Endothelial cell of umbilical vein (primary cell): ENCODE data around the gene TPM2. TPM values are rescaled to one million over a fixed set of nuclear protein-coding genes. Genes with fewer than 3 reads are reported as not detected.

Experiments used
- BruUV-seq: library from RNA; stranded (reverse); fragments of 400-500 nt; replicated peaks from 2 replicates; lab custom pipeline; 2021; lab: Mats Ljungman, UMichigan
- CTCF ChIA-PET: fragments of 300-600, 350-600 bp; sonication (Branson Sonifier 250); formaldehyde crosslinking; loops from one replicate; lab custom pipeline; 2021; ENCODE audit warnings: antibody characterized with exemption, inconsistent platforms; lab: Charles Lee
- POLR2A ChIA-PET: fragments of 300-600, 350-600 bp; sonication (Branson Sonifier 250); formaldehyde crosslinking; loops from one replicate; lab custom pipeline; 2021; ENCODE audit warnings: antibody characterized with exemption, inconsistent platforms; lab: Charles Lee
- DNase-seq: peaks from one replicate; pipeline ENCODE4 v3.0.0-alpha.2; 2011; ENCODE audit warnings: low read depth, low spot score
- FAIRE-seq: peaks from 2 replicates; lab custom pipeline; 2011; peaks lifted over from hg19 to GRCh38; lab: Jason Lieb, UNC
- H2AFZ ChIP-seq: 2 replicates; pipeline ENCODE4 v1.6.0; 2012; ENCODE audit warnings: low read depth, low read length, control low read depth, inconsistent platforms
- H3K27ac ChIP-seq: 2 replicates; pipeline ENCODE4 v1.5.1; 2011; ENCODE audit warnings: low read depth, mild to moderate bottlenecking, control low read depth, low read length, moderate library complexity; ENCODE audit not compliant: insufficient read depth
- H3K27me3 ChIP-seq, 2 experiments: 2 replicates each; pipeline versions ENCODE4 v1.6.0 to v1.6.1; 2011; ENCODE audit warnings: low read length in 2 of 2, mixed read lengths in 1 of 2; ENCODE audit not compliant: control insufficient read depth in 2 of 2, insufficient read depth in 2 of 2
- H3K36me3 ChIP-seq, 2 experiments: 2 replicates in 1 of 2; 3 replicates in 1 of 2; pipeline ENCODE4 v1.5.1; 2011; ENCODE audit warnings: low read length in 2 of 2, mild to moderate bottlenecking in 1 of 2, moderate library complexity in 1 of 2; ENCODE audit not compliant: control insufficient read depth in 2 of 2, insufficient read depth in 2 of 2; ENCODE audit errors: extremely low read depth in 1 of 2
- H3K4me1 ChIP-seq: 3 replicates; pipeline ENCODE4 v1.5.1; 2011; ENCODE audit warnings: mild to moderate bottlenecking, low read length; ENCODE audit not compliant: control insufficient read depth, insufficient read depth; ENCODE audit errors: extremely low read depth
- H3K4me2 ChIP-seq: 2 replicates; pipeline ENCODE4 v1.6.1; 2011; ENCODE audit warnings: low read length, control low read depth, mixed read lengths; ENCODE audit not compliant: insufficient read depth
- H3K4me3 ChIP-seq, 3 experiments: fragments of 200-600 bp in 1 of 3; sonication (generic), shearing (Covaris generic) in 1 of 3; replicated peaks in 1 of 3; 2 replicates each; pipeline ENCODE4 v1.5.1; 2011 to 2016; ENCODE audit warnings: control low read depth in 3 of 3, low read length in 3 of 3, mild to moderate bottlenecking in 2 of 3, inconsistent platforms in 1 of 3, low read depth in 1 of 3, moderate library complexity in 1 of 3; ENCODE audit not compliant: insufficient read depth in 1 of 3
- H3K79me2 ChIP-seq: 2 replicates; pipeline ENCODE4 v1.6.0; 2012; ENCODE audit warnings: low read length, inconsistent platforms; ENCODE audit not compliant: control insufficient read depth, insufficient read depth
- H3K9ac ChIP-seq: replicated peaks from 2 replicates; pipeline ENCODE3; 2011; ENCODE audit warnings: low read length, control low read depth; ENCODE audit not compliant: insufficient read depth; ENCODE audit errors: extremely low read depth
- H3K9me1 ChIP-seq: replicated peaks from 3 replicates; pipeline ENCODE4 v1.6.0; 2011; ENCODE audit warnings: mild to moderate bottlenecking, low read length; ENCODE audit not compliant: control insufficient read depth, insufficient read depth; ENCODE audit errors: extremely low read depth
- H3K9me3 ChIP-seq: replicated peaks from 2 replicates; pipeline ENCODE4 v1.5.1; 2012; ENCODE audit warnings: low read length, inconsistent platforms; ENCODE audit not compliant: control insufficient read depth, insufficient read depth
- H4K20me1 ChIP-seq: replicated peaks from 2 replicates; pipeline ENCODE3; 2011; ENCODE audit warnings: mild to moderate bottlenecking, low read length; ENCODE audit not compliant: control insufficient read depth, insufficient read depth; ENCODE audit errors: extremely low read depth
- EZH2 ChIP-seq: IDR thresholded peaks from 2 replicates; pipeline ENCODE4 v1.6.1; 2012; ENCODE audit warnings: borderline replicate concordance, low read depth, mild to moderate bottlenecking, moderate library complexity, low read length, inconsistent platforms; ENCODE audit not compliant: severe bottlenecking
- FOS ChIP-seq: IDR thresholded peaks from 2 replicates; pipeline ENCODE4 v1.6.1; 2011; ENCODE audit warnings: mild to moderate bottlenecking, low read length, moderate library complexity, borderline replicate concordance; ENCODE audit not compliant: insufficient read depth
- GATA2 ChIP-seq: IDR thresholded peaks from 2 replicates; pipeline ENCODE4 v1.7.0; 2011; ENCODE audit warnings: low read depth, mild to moderate bottlenecking, moderate library complexity, mixed read lengths, low read length; ENCODE audit not compliant: insufficient read length, insufficient read depth
- JUN ChIP-seq: IDR thresholded peaks from 2 replicates; pipeline ENCODE4 v1.6.1; 2011; ENCODE audit warnings: borderline replicate concordance, low read depth; ENCODE audit not compliant: insufficient read length, insufficient read depth
- MYC ChIP-seq: IDR thresholded peaks from one replicate; pipeline ENCODE4 v1.6.1; 2011; ENCODE audit warnings: mild to moderate bottlenecking, low read depth, low read length
- POLR2A ChIP-seq: IDR thresholded peaks from 2 replicates; pipeline ENCODE4 v1.6.1; 2012; ENCODE audit warnings: low read depth, mild to moderate bottlenecking, control low read depth, low read length
- POLR2AphosphoS5 ChIP-seq: IDR thresholded peaks from 2 replicates; pipeline ENCODE4 v1.6.1; 2012; ENCODE audit warnings: low read depth, mild to moderate bottlenecking, control low read depth, low read length, moderate library complexity; ENCODE audit not compliant: insufficient read depth
- dilution Hi-C: fragments of 300-500 bp; cut with MboI; formaldehyde crosslinking; loops from one replicate; pipeline ENCODE4 v1.15.0; 2019; ENCODE audit warnings: low sequenced_read_pairs; ENCODE audit not compliant: extremely low pct_ligation_motif_present
- intact Hi-C: fragments of 100-400 bp; cut with micrococcal nuclease; formaldehyde crosslinking; loops from one replicate; pipeline ENCODE4 v1.10.0; 2022
- polyA plus RNA-seq, 4 experiments: library from polyadenylated mRNA; depleted of rRNA in 3 of 4; stranded (reverse) in 3 of 4; unstranded in 1 of 4; fragments of >200 nt; gene quantifications; 2 replicates each; pipeline versions ENCODE4 v1.2.1 to v1.2.3, GENCODE V29; 2011 to 2012; ENCODE audit warnings: missing spikeins in 1 of 4
- total RNA-seq: library from RNA; stranded (reverse); gene quantifications from 2 replicates; pipeline ENCODE4 v1.2.3, GENCODE V29; 2021
- TF ChIP-seq, protein P1 (sequence below), 2 donors: IDR thresholded peaks; 1 replicate in 1 of 2; 2 replicates in 1 of 2; pipeline ENCODE4 v1.5.1; 2011; ENCODE audit warnings: low read length in 2 of 2, mild to moderate bottlenecking in 2 of 2, moderate library complexity in 2 of 2, control low read depth in 1 of 2, inconsistent platforms in 1 of 2, low read depth in 1 of 2; ENCODE audit not compliant: insufficient read depth in 1 of 2; ENCODE audit errors: extremely low read depth in 1 of 2
- TF ChIP-seq, protein P2 (sequence below): IDR thresholded peaks from 2 replicates; pipeline ENCODE4 v1.6.1; 2011; ENCODE audit not compliant: insufficient read depth, insufficient read length

TPM2 gene
- total and polyA plus RNA-seq, 2 donors (not counting 3 experiments of a cell fraction or from before 2014, with no cell fraction given), result 144 to 279 TPM

DNA sequence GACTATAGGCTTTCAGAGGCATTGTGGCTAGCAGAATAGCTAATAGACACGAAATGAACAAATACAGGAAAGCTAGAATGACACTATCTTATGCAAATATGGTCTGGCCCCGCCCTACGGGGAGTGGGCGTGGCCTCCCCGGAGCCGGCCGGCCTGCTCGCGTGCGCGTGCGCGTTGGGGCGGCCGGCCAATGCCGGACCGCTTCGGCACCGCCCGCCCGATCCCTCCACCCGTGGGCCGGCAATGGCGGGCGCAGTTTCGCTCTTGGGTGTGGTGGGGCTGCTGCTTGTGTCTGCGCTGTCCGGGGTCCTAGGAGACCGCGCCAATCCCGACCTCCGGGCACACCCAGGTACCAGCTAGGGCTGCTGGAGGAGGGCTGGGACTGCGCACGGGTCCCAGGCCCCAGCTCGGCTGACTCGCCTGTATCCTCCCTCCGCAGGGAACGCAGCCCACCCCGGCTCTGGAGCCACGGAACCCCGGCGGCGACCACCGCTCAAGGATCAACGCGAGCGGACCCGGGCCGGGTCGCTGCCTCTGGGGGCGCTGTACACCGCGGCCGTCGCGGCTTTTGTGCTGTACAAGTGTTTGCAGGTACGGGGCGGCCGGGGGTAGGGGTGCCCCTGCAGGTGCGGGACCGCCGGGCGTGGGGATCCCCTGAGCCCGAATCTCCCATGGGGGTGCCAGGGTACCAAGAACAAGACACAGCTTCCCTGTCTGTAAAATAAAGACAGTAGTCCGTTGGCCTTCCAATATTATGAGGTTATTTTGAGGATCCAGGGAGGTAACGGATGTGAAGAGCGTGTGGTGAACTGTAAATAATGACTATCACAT, 31.4 kb downstream of the TPM2 start, which contains the start of gene CCDC107:
Gene CCDC107, plus strand, starts transcription at position 156 of the 831 bp plus-strand sequence. Its CDS starts 88 bp downstream, at position 244.
- Histone ChIP-seq H3K9me3 (no peaks in the 10 kb centered on the region), H3K9ac (peak within 1 kb of the TSS; percentile 86), H3K36me3 (peaks cover 0 to 8% of the 10 kb centered on the region in 2 experiments), H2AFZ (peak within 1 kb of the TSS; percentile 84), H3K27me3 (no peaks in the 10 kb centered on the region), H3K9me1 (no peaks in the 10 kb centered on the region), H3K4me2 (peak within 1 kb of the TSS; percentile 93), H3K27ac (peak within 1 kb of the TSS; percentile 94), H4K20me1 (no peaks in the 10 kb centered on the region), H3K79me2 (peaks cover 4% of the 10 kb centered on the region), H3K4me1 (peaks cover 11% of the 10 kb centered on the region), H3K4me3 (peak within 1 kb of the TSS; percentile 84 to 87 (median 86))
- FAIRE-seq (no peak), DNase-seq (peak; percentile 89)
- ChIA-PET CTCF (interaction anchor here (0.6 to 10.0 kb wide), 12 partner anchors 9 to 177 kb away, joined by 3 to 227 read pairs (median 4); partner anchors contain the start of genes MSMP and TPM2), POLR2A (interaction anchor here (1.6 kb wide), 1 partner anchor 30 kb away, joined by 4 read pairs; no protein-coding TSS in a partner anchor)
- intact Hi-C loops, result loop anchor here (1.0 to 5.0 kb wide), 5 partner anchors 31 to 249 kb away; partner anchors contain the start of genes CREB3, HRCT1, RUSC2 and SPAAR
- TF ChIP-seq JUN (no peak), GATA2 (no peak), MYC (no peak), POLR2AphosphoS5 (peak; percentile 87), FOS (no peak), EZH2 (no peak), POLR2A (peak; percentile 96)
- TF ChIP-seq, protein P1, sequence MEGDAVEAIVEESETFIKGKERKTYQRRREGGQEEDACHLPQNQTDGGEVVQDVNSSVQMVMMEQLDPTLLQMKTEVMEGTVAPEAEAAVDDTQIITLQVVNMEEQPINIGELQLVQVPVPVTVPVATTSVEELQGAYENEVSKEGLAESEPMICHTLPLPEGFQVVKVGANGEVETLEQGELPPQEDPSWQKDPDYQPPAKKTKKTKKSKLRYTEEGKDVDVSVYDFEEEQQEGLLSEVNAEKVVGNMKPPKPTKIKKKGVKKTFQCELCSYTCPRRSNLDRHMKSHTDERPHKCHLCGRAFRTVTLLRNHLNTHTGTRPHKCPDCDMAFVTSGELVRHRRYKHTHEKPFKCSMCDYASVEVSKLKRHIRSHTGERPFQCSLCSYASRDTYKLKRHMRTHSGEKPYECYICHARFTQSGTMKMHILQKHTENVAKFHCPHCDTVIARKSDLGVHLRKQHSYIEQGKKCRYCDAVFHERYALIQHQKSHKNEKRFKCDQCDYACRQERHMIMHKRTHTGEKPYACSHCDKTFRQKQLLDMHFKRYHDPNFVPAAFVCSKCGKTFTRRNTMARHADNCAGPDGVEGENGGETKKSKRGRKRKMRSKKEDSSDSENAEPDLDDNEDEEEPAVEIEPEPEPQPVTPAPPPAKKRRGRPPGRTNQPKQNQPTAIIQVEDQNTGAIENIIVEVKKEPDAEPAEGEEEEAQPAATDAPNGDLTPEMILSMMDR (IDR thresholded peaks at IDR 0.05; ENCODE audit: extremely low read depth in 1 of 2, insufficient read depth in 1 of 2, low read depth in 1 of 2, low read length in 2 of 2), result peak; percentile 65 to 88
- TF ChIP-seq, protein P2, sequence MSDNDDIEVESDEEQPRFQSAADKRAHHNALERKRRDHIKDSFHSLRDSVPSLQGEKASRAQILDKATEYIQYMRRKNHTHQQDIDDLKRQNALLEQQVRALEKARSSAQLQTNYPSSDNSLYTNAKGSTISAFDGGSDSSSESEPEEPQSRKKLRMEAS, result no peak
- dilution Hi-C loops, result no loop called here
- TSS peak; percentile 47 for BruUV-seq
